Inflammatory macrophage treated with lipopolysaccharide for 4 hours (primary cell): ENCODE results near the gene SYCP2.

ENCODE experiments used
- DNase-seq: peaks from one replicate; pipeline ENCODE4 v3.0.0-alpha.2; 2020

SYCP2 gene

DNA sequence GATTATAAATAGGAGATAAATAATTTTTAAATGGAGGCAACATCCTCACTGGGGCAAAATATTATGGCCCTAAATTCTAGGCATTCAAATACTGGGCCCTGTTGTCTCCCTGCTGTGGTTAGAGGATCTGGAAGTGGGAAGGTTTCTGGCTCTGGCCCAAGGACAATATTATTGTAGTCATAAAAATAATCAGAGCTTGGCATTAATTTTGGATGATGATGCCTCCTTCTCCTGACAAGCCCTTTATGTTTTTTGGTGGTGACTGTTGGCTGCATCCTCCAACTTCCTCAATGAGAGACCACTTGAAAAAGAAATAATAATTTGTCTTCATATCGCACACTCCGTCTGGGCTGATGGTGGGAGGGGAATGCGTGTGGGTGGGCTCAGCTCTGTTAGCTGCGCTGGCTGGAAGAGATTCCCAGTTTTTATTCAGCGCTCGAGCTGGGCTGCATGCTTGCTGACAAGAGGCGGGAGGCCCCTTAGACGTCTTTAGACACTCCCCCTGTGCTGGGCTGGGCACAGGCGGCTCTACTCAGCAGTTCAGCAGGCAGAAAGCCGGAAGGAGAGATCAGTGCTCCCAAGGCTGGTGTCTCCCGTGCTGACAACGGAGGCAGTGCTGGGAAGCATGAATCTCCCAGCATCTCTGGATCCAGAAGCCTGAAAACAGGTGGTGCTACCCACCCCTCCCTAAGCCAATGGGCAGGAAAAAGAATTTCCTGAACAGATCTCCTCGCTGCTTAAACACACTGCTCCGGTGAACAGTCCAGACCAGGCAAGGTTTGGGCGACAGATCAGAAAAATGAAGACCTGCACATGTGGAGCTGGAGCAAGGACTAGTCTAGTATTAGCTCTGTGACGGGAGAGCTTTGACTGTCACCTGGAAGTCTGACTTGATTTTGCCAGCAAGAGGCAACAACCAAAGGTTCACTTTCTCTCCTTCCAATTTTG is 97.7 kb downstream of the SYCP2 start:
- no peak for DNase-seq

DNA sequence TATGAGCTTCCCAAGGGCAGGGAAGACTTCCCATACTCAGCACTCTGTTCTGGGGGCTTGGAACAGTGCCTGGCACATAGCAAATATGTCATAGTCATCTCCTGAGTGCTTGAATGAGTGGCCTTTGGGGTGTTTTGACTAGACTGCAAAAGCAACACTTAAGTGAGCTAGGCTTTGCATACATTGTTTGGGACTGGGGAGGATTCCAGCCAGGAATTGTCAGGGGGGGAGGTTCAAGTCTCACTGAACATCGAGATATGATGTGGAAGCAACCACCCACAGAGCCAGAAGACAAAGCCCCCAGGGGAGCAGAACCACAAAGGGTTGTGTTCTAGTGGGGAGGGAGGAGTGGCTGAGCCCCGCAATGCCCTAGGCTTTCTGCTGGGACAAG is 98.4 kb downstream of the SYCP2 start:
- no peak for DNase-seq

DNA sequence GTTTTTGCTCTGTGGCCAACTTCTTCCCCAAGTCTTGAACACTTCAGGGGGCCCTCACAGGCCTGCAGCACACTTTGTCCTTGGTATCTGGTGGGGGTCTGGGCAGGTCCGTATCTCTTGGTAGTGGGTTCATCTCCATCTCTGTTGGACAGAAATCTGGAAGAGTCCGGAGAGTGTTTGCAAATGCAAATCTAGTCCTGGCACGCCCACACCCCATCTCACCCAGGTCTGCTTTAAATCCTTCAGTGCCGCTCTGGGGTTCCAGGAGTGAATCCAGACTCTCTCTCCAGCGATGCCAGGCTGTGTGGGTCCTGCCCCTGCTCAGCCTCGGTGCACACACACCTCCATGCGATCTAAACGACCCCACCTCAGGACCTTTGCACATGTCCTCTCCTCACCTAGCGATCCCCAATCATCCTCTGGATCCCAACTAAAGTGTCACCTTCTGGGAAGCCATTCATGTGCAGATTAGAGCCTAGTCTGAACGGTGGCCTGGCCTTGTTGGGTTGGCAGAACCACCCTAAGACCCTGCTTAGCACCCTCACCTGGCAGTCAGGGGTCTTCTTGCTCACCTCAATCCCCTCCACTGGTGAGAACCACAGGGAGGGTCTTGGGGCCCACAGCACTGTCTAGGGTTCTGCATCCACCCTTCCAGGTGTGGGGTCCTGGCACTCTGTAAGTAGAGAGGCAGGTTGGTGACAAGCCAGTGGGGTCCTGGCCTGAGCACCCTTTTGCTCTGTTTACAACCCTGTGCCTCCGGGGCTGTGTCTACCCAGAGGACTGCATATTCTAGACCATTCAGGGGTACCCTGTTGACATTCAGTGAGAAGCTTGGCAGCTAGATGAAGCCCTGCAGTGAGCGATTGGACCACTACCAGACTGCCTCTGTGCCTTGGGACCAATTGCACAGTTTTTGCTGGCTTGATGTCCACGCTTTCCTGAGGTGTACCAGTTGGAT is 100.8 kb downstream of the SYCP2 start:
- no peak for DNase-seq

DNA sequence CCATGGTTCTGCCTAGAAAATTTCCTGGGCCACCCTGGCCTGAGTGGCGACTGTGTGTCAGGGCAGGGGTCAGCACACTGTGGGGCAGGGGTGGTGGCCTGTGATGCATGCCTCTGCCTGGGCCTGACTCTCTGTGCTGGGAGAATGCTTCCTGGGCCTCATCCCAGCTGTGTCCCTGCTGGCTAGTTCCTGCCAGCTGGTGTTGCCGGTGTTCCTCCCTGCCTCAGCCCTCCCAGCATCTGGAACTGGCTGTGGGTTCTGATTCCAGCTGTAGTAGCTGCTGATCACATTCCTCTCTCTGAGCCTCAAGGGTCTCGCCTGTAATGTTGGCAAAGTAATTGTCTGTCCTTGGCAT is 101.5 kb downstream of the SYCP2 start:
- DNase-seq: no peak

DNA sequence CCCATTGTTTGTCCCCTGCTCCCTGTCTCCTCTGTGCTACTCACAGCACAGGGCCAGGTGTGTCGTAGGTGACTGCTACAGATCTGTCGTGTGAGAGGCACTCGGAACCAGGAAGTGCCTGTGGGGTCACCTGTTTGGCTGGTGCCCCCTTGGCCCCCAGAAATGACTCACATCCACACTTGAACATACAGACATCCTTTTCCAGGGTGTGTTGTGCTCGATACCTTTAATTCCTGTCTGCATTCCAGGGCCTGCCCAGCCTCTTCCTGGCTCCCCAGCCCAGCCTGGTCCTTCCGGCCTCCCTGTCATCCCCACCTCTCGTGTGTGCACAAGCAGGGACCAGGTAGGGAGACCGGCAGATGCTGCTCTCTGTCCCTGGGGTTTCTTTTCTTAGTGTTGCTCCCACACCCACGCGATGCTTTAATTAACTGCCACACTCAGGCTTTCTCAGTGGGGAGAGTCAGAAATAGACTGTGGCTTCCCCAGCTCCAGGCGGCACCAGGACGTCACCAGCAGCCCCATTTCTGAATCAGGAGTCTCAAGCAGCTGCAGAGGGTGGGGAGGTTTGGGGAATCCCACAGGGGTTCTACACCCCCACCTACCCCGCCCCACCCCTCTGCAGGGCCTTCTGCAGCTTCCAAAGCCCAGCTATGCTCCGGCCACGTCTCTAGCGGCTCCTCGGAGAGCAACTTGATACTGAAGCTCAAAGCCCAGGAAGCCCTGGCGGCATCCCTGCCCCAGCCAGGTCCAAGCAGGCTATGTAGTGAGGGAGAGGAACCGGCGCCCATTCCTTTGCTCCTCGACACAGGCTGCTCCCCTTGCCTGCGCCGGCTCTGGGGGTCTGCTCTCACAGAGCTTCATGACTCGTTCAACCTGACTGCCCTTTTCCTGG is 102.2 kb downstream of the SYCP2 start:
- DNase-seq: no peak

DNA sequence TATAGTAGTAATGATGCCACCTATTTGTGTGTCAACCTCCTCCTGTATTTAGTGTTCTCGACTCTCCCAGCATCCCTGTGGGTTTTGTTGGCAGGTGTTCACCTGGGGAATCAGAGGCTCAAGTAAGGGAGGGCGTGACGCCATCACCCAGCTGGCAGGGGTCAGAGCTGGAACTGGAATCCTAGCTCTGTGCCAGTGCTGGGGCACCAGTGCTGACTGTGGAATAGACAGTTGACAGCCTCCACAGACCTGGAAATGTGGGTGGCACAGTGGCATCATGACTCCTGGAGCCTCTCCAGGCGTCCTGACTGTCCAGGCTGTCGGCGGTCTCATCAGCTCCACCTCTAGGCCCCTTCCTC is 102.8 kb downstream of the SYCP2 start:
- no peak for DNase-seq

DNA sequence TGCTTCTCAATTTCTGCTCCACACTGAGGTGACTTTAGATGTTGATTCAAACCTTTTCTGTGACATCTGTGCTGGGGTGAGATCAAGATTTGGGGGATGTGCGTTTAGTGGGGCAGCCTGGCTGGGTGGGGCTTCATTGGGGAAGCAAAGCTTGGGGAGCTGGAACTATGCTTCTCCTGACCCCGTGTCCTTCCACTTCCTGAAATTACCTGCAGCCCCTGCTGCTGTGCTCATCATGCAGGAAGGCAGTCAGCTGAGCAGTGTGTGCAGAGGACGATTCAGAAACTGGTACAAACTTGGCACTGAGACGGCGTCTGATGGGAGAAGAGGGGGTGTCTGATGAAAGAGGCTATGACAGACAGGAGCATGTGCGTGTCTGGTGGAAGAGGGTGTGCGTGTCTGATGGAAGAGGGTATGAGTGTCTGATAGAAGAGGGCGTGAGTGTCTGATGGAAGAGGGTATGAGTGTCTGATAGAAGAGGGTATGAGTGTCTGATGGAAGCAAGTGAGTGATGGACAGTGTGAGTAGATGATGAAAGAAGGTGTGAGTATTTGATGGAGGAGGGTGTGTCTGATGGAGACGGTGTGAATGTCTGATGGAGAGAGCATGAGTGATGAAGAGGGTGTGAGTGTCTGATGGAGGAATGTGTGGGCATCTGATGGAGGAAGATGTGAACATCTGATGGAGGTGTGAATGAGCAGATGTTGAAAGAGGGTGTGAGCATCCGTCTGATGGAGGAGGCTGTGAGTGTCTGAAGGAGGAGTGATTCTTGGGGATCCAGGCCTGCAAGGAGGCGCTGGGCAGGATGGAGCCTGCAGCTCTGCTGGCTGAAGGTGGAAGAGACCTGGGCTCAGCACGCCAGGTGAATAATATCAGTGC is 103.4 kb downstream of the SYCP2 start:
- no peak for DNase-seq

DNA sequence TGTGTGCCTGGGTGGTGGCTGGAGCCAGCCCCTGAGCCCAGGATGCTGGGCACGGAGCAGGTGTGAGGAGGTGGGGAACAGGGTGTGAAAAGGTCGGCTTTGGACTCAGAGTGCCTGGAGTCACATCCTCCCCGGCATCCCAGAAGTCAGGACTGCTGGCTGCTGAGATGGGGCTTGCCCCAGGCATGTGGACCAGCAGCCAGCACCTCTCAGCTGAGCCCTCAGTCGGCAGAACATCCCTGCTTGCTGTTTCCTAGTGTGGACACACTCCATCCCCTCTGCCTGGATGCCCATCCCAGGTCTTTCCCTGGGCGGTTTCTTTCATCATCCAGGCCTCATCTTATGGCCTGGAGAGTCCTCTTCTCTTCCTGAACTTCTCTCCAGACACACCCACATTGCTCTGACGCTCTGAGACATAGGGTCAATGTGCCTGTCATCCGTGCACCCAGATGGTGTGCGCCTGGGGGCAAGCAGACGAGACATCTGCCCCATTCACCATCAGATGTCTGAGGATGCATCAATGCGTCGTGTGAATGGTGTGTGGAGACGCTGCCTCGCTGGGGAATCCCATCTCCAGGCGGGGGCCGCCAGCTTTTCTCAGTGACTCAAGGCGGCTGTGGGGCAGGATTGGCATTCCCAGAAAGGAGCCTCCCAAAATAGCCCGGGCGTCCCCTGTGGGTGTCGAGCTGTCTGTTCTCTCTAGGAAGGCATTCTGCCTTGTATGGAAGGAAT is 104.2 kb downstream of the SYCP2 start:
- DNase-seq: no peak

DNA sequence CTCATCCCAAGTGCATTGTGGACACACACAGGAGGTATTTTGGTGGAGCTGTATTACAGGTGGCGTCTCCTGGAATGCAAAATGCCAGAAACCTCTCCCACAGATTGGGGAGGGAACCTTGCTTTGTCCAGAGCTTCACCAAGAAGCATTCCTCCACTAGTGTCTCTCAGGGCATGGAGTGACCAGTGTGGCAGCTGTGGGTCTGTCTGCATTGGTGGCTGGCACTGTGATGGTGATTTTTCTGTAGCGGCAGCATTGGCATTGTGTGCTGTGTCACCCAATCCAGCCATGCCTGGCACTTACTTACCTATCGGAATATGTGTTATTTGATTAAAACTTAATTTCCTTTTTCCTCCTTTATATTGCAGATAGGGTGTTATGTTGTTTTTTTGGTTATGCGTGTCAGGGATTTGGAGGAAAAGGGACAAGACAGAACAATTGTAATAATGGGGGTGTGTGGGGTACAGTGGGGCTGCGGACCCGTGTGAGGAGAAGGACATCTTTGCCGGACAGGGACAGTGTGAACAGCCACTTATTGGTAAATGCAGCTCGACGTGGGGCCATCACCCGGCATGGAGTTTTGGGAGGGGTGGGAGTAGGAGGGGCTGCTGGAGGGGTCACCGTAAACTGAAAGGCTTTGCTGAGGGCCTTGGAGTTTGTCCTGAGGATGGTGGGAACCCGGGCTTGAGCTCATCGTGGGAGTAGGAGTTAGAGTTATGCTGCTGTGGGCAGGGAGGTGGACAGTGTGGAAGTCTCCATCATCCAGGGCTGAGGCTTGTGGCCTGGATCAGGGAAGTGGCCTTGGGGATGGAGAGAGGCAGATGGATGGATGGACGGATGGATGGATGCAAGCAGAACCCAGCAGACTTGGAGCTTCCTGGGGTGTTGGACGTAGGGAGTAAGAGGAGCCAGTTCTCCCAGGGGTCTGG is 105.0 kb downstream of the SYCP2 start:
- no peak for DNase-seq

DNA sequence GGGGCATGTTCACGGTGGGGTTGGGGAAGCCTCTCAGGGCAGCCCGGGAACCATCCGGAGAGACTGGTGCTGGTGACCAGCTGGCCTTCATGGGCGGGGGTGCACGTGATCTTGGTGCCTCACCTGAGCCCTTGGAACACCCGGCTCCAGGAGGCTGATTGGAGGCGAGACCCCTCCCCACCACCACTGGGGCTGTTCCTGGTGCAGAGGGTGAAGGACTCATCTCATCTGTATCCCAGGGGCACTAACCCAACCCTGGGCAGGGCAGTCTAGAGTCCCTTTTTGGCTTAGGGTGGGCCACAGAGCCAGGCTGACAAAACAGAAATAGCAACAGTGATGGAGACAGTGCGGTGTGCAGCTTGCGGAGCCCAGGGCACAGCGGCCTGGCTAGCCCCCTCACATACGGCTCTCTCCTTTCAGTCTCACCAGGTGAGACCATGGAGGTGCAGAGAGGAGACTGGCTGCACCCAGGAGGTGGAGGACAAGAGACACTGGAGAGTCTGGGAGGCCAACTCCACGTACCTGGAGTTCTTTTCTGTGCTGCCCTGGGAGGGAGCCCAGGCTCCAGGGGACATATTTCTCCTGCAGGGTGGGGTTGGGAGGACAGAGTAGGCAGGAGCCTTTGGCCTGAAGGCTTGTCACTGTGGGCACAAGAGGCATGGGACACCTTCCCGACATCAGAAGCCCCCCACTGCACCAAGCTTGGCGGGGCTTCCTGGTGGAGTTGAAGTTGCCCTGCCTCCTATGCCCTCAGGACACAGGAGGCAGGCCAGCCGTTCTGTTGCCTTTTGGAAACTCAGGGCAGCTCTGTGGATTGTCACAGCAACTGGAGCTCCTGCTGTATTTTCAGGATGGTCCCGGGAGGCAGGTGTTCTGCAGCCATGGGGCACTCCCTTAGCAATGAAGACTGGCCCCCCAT is 106.0 kb downstream of the SYCP2 start:
- DNase-seq: no peak

DNA sequence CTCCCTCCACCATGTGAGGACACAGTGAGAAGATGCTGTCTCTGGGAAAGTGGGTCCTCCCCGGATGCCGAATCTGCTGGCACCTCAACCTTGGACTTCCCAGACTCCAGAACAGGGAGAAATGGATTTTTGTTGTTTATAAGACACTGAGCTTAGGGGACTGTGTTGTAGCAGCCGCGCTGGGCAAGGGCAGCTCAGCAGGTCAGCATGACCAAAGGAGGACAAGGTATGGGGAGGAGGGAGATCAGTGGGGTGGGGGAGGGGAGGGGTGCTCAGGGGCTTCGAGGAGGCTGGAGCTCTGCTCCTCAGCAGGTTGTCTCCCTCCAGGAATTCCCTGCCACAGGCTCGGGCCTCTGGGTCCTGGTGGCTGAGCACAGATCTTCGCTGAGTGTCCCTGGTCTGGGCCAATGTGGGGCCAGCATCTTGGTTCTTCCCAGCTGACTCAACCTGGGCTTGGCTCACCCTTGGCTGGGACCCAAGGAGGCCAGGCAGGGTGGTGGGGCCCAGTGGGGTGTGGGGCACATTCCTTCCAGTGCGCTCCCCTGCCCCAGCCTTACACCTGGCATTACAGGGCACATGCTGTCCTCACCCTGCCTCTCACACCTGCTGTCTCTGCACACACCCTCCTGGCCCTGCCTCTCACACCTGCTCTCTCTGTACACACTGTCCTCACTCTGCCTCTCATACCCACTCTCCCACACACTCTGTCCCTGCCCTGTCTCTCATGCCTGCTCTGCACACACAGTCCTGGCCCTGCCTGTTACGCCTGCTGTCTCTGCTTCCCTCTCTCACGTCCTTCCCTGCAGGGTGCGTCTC is 107.3 kb downstream of the SYCP2 start:
- DNase-seq: no peak

DNA sequence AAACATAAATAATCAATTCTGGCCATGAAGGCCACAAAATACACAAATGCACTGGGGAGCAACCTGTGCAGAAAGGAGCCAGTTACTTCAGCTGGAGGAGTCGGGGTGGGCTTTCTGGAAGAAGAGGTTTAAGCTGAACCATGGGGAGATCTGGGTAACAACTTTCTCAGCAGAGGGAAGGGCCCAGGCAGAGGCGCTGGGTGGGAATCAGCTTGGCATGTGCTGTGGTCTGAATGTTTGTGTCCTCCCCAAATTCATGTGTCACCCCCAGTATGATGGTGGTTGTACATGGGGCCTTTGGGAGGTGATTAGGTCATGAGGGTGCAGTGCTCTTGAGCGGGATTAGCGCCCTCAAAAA is 107.9 kb downstream of the SYCP2 start:
- no peak for DNase-seq

DNA sequence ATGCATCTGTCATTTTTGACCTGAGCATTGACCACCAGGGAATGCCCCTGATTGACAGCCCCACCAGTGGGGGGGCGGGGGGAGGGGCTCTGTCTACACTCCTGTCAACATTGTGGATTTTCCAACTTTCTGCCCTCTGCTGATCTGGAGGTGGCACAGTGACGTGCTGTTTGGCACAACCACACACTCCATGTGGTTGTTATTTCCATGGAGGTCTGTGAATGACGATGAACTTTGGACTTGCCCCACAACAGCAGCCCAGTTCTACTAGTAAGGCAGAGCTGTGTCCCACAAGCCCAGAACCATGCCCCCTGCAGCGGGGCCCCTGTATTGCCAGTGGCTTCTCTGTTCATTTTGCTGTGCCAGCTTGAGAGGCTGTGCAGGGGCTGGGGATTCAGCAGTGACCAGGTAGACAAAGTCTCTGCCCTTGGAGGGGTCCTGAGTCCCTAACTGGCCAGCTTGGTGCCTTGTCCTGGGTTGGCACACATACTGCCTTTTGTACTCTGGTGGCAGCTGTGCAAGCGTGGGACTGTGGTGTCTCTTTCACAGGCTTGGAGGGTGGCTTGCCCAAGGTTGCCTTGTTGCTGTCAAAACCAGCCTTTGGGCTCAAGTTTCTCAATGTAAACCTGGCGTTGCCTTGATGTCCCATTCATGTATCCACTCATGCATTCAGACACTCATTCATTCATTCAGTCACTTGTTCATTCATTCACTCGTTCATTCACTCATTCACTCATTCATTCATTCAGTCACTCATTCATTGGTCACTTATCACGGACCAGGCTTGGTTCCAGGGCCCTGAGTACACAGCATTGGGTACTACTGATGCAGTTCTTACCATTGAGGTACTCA is 108.5 kb downstream of the SYCP2 start:
- no peak for DNase-seq

DNA sequence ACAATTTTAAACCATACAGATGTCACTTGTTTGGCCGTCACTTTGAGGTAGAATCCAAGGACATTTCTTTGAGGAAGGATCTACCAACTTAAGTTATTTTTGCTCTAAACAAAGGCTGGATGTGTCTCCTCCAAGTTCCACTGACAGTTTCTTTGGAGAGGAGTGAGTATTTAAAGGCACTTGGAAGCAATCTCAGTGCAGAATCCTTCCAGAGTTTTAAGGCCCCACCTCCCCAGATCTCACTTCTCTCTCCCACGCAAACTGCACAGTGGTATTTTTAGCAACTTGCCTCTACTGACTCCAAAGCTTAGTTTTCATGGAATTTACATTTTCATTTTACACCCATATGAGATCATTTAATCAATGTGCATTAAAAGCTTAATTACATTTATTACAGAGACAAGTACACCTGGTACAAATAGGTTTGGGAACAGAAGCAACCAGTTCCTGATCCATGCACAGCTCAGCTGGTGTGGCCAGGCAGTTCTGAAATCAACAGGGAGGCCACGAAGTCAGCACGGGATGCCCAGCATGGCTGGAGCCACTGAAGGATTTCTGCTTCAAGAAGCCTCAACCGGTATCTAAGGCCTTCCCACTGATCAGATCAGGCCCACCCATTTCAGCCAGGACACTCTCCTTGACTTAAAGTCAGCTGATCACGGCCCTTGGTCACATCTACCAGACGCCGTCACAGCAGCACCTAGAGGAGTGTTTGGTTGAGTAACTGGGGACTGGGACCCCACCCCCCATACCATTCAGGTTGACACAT is 109.8 kb downstream of the SYCP2 start:
- DNase-seq: no peak

DNA sequence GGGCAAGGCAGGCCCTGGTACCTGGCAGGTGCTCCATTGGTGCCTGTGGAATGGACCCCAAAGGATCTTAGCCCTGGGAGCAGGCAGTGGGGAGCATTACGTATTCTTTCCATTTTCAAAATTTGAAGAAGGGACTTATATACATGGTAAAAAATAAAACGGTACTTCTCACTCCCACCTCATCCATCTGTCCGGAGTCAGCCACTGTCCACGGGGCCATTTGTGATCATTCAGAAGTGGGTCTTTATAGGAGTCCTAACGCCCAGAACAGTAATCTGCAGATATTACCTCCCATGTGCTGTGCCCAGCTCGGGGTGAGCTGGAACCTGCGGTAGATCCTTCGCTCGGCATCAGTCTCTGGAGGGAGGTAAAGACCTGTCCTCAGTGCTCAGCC is 110.4 kb downstream of the SYCP2 start:
- no peak for DNase-seq
